ENCODE data around the gene ADAM8.

GRCh38 chr10:133295426-133296320 is 19.0 kb upstream of the ADAM8 start:
- TF ChIP-seq POLR2A (IDR thresholded peaks at IDR 0.05) = no peak
- TF ChIP-seq EP300 (IDR thresholded peaks at IDR 0.05) = no peak
- TF ChIP-seq CTCF (IDR thresholded peaks at IDR 0.05) = no peak

All from tibial nerve (tissue), 4 donors.